GM10266 (cell line): Measurements from ENCODE around the gene PARP16.

ENCODE experiments used
- DNase-seq: peaks from one replicate; pipeline ENCODE4 v3.0.0; 2012; ENCODE audit errors: extremely low spot score
- CTCF ChIP-seq: IDR thresholded peaks from 2 replicates; pipeline ENCODE4 v1.5.1; 2012; ENCODE audit warnings: mild to moderate bottlenecking, low read depth; ENCODE audit not compliant: control insufficient read depth, insufficient read depth; ENCODE audit errors: missing control alignments

PARP16 gene

GRCh38 chr15:65309882-65310418 is 23.3 kb upstream of the PARP16 start:
- TF ChIP-seq CTCF = no peak
- DNase-seq = no peak

- TF ChIP-seq CTCF = no peak
- no peak for DNase-seq
Measured at GRCh38 chr15:65307978-65308377, 21.3 kb upstream of the PARP16 start.

GRCh38 chr15:65306551-65306950 is 19.9 kb upstream of the PARP16 start:
- TF ChIP-seq CTCF = no peak
- no peak for DNase-seq

GRCh38 chr15:65305776-65306175 is 19.1 kb upstream of the PARP16 start:
- no peak for TF ChIP-seq CTCF
- no peak for DNase-seq

- no peak for TF ChIP-seq CTCF
- no peak for DNase-seq
Measured at GRCh38 chr15:65305150-65305758, 18.6 kb upstream of the PARP16 start.

- peak; percentile 83 for TF ChIP-seq CTCF
- DNase-seq = peak; percentile 87
Measured at GRCh38 chr15:65304381-65305149, 17.9 kb upstream of the PARP16 start, which contains the start of gene RNU5B-1. RNU5B-1 (plus strand) TSS chr15:65304677.
